GM21381 (cell line): ENCODE data around the gene PRKG1.

Source experiments
- ATAC-seq: cut with Tn5 transposase; IDR thresholded peaks from one replicate; pipeline ENCODE4 v1.9.1; 2021; ENCODE audit warnings: mild to moderate bottlenecking, moderate library complexity; ENCODE audit not compliant: unreplicated experiment

The PRKG1 gene

DNA sequence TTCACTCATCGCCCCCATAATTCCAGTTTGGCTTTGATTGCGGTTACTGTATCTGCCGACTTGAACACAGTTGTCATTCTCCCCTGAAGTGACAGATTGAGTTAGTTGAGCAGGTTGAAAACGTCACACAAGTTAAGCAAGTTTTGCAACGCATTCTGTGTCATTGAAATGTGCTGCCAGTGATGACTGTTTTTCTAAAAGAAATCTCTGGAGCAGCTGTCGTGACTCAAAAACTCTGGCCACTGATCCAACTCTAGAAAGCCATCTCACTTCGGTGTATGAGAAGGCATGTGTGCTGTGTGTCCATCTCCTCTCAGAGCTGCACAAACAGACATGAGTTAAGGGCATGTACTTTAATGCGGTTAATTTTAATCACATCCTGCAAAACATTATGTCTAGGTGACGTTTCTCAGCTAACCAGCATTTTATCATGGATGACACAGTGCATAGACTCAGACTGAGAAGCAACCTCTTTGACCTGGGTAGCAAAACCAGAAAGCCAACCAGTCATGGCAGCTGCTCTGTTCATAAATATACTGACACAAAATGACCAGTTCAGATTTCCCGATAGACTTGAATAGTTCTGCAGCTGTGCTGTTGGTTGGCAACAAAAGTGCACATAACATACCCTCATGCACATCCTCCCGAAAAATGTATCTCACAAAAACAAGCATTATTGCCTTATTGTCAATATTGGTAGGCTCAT, 555.8 kb downstream of the PRKG1 start:
- no peak for ATAC-seq

DNA sequence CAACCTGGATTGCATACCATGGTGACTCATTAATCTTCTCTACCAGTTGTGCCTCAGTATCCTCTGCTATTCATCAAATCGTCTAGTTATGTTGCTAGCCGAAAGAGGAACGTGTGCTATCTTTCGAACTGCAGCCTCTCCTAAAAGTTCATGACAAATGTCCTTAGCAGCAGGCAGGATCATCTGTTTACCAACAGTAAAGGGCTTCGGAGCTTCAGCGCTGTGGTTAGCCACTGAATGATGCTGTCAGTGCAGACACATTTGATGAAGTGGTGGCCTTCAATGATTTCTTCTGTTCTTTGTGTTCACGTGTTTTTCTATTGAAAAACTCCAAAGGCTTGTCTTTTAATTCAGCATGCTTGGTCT, 556.3 kb downstream of the PRKG1 start:
- ATAC-seq, result no peak

GRCh38 chr10:51635436-51635835, 561.1 kb downstream of the PRKG1 start:
- no peak for ATAC-seq

- no peak for ATAC-seq
These were observed 563.9 kb downstream of the PRKG1 start for GRCh38 chr10:51638211-51638610.

GRCh38 chr10:51638737-51639136, 564.5 kb downstream of the PRKG1 start:
- no peak for ATAC-seq

DNA sequence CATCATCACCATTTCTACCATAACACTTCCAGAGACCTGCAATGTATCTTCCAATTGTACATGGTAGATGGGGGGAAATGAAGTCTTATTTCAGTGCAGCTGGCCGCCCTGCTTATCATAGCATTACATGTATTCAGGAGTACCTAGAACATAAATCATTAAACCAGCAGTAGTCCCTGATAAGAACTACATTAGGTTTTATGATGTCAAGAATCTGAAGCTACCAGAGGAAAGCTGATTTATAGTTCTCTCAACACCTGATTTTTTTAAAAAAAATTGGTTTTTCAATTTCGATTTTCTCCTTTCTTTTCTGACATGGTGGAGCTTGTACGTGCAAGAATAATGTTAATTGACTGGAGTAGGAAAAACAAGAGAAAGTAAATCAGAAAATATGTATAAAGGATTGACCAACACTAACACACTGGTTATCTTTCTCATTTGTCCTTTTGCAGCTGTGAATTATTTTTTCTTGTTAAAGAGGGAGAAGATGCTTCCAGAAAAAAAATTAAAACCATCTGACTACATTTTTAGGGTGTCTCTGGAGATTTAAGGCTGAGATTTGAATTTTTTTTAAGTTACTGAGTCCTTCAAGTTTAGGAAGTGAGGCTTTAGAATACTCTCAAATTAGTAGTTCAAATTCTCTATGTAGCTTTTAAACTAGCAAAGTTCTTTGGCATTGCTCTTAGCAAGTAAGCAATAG, 566.0 kb downstream of the PRKG1 start:
- no peak for ATAC-seq

DNA sequence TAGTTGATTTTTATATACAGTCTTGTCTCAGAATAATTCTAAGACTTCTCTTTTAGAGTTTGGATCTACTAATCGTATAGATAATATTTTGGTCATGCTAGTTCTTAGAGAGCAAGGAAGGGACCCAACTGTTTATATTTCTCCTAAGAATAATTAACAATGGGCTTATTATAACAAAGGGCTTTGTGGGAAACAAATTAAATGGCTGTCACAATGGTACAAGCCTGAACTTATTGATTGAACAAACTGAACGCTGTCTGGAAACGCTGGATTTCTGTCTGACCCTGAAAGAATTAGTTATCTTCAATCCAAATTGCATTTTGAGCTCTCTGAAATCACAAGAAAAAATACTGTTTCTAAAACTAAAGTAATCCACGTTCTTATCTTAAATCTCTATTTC, 568.3 kb downstream of the PRKG1 start:
- ATAC-seq, result no peak

DNA sequence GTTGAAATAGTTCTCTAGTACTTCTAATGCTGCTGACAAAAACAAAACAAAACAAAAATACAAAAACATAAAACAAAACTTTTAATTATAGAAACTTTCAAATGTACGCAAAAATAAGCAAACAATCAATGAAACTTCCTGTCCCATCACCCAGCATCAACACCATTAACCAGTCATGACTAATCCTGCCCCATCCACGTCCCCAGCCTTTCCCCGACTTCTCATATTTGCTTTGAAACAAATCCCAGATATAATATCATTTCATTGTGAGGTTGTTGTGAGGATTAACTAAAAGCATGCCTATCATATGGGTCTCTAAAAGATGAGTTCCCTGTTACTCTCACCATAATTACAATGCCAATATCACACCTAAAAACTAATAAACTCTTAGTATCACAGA, 569.4 kb downstream of the PRKG1 start:
- ATAC-seq, result no peak

GRCh38 chr10:51649064-51649463, 574.8 kb downstream of the PRKG1 start:
- ATAC-seq, result no peak

DNA sequence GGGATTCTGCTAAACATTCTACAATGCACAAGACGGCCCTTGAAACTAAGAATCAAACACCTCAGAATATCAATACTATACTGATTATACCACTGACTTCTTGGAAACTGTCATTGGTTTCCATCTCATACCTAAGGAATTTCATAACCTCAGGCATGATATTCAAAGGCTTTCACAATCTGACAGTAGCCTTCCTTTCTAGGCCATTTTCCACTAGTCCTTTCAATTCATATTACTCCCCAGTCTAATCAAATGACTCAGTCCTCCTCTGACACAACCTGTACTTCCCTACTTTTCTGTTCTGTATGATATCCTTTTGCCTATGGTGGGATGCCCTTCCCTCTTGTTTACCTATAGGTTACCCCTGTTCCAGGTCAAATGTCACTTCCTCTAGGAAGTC, 576.8 kb downstream of the PRKG1 start:
- no peak for ATAC-seq

GRCh38 chr10:51653025-51653424, 578.7 kb downstream of the PRKG1 start:
- no peak for ATAC-seq

DNA sequence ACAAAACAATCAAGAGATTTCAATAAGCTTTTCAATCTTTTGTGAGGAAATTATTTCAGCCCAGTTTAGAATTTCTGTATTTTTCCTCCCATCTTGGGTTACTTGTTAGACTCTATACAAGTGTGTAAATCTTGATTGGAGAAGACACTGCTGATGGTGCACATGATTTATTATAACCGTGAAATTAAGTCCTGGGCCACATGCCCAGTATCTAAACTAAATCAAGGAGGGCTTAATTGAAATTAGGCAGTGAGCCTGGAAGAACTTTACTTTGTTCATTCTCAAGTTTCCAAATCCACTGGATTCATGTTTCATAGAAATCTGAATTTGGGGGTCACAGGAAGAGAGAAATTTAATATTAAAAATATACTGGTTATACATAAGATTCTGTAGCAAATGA, 580.6 kb downstream of the PRKG1 start:
- no peak for ATAC-seq

- ATAC-seq, result no peak
These were observed 582.2 kb downstream of the PRKG1 start for GRCh38 chr10:51656503-51656902.

DNA sequence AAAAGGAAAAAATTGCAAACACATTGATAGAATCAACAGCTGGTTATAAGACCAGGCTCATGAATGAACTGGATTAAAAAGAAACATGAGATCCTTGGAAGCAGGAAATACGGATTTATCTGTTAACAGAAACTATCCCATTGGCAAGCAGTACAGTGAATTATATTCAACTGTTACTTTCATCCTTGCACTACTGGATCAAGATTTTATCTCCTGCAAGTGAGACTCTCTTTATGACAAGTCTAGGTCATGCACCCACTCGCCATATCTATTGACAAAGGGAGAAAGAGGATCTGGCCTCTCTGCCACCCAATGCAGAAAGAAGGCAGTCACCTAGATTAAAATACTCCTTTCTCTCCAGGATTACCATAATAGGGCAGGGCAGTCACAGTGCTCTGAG, 583.7 kb downstream of the PRKG1 start:
- no peak for ATAC-seq

DNA sequence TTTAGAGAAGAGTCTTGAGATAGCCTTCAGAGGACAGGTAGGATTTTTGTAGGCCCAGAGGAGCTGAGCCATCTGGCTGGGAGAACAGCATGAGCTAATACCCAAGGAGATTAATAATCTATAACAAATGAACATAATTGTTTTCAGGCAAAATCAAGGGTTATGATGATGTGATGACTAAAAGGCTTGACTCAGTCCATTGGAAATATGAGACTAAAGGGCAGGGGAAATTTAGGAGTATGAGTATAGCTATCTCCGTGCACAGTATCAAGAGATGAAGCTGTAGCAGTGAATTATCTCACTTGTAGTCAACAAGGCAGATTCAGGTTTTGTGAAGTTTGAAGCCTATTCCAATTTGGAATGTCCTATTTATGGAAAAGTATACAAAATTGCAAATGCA, 585.1 kb downstream of the PRKG1 start:
- ATAC-seq, result no peak

- ATAC-seq, result no peak
These were observed 588.8 kb downstream of the PRKG1 start for GRCh38 chr10:51663086-51663485.

GRCh38 chr10:51666456-51666855, 592.2 kb downstream of the PRKG1 start:
- ATAC-seq, result no peak

GRCh38 chr10:51667678-51668335, 593.5 kb downstream of the PRKG1 start:
- ATAC-seq, result no peak

DNA sequence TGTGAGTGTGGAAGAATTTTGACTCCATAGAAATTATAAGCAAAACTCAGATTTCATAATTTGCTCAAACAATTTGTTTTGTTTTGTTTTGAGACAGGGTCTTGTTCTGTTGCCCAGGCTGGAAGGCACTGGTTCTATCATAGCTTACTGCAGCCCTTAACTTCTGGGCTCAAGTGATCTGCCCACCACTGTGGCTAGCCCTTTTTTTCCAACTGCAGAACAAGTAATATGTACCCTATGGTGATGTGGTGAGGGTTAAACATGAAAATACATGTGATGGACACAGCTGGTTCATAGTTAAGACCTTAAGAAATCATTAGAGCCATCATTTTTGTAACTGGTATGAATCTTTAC, 594.0 kb downstream of the PRKG1 start:
- ATAC-seq, result no peak

- ATAC-seq, result no peak
These were observed 594.8 kb downstream of the PRKG1 start for GRCh38 chr10:51669041-51669440.

DNA sequence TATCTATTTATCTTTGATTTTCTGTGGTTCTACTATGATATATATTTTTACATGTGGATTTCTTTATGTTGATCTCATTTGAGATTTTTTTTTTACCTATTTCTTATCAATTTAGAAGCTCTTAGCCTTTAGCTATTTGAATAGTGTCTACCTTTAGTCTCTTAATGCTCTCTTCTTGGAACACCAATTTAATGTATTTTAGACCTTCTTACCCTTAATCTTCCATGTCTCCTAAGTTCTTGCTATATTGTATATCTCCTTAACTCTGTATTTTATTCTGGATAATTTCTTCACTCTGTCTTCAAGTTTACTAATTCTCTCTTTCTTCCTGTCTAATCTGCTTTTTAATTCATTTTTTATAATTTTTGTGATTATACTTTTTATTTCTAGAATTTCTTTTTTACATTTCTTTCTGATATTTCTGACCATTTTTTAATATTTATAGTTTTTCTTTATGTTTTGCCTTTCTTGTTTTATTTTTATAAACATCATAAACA, 597.8 kb downstream of the PRKG1 start:
- ATAC-seq, result no peak

- no peak for ATAC-seq
These were observed 600.8 kb downstream of the PRKG1 start for GRCh38 chr10:51675088-51675487.
